NOMO-1 treated with dmso at 0.1 percent for 144 hours (cell line): ENCODE results near the gene APOO.

Source experiments
- DNase-seq: peaks from one replicate; lab custom pipeline; 2025; ENCODE audit not compliant: unreplicated experiment; lab: John Stamatoyannopoulos, UW

The APOO gene

GRCh38 chrX:23820235-23820782 is 87.4 kb downstream of the APOO start:
- DNase-seq, result no peak

- DNase-seq, result no peak
Measured at GRCh38 chrX:23819385-23820234, 88.1 kb downstream of the APOO start.

DNA sequence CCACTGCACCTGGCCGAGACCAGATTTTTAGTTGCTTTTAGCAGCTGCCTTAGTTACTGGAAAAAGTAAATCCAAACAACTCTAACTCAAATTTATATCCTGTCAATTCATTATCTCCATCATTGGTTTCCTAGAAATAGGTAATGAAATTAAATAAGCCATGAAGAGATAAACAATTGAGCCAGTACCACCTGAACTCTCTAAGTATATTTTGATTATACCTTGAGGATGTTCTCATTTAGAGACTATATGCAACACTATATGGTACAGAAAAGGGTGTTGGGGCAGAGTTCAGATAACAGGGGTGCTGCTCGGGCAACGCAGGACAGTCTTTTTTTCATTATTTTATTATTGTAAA is 89.8 kb downstream of the APOO start:
- DNase-seq, result no peak

DNA sequence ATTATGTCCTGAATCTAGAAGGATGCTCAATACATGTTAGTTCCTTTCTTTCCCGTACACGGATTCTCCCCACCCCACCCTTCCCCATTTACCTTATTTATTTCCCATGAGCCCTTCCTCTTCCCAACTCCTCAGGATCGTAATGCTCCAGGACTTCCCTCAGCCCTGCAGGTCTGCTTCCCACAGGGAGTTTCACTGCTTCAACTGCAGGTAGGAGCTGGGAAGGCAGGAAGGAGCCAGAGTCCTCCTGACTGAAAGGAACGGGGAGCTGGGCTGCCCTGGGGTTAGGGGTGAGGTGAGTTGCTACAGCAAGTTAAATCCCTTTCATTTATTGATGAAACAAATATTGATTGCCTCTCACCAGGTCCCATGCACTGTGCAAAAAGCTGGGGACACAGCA is 91.6 kb downstream of the APOO start:
- DNase-seq, result no peak

GRCh38 chrX:23815376-23815775 is 92.4 kb downstream of the APOO start:
- DNase-seq, result no peak

DNA sequence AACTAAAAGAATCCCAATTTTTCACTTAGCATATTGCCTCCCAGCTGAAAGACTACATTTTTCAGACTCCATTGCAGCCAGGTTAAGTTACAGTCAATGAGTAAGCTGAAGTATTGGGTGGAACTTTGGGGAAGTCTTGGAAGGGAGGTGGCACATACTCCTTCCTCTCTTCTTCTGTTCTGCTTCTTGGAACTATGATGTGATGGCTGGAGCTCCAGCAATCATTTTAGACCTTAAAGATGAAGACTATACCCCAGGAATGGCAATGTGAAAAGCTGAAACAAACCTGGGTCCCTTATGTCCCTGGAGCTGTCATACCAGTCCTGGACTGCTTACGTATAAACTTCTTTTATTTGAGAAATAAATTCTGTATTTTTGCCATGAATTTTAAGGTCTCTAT is 93.9 kb downstream of the APOO start:
- DNase-seq, result no peak

DNA sequence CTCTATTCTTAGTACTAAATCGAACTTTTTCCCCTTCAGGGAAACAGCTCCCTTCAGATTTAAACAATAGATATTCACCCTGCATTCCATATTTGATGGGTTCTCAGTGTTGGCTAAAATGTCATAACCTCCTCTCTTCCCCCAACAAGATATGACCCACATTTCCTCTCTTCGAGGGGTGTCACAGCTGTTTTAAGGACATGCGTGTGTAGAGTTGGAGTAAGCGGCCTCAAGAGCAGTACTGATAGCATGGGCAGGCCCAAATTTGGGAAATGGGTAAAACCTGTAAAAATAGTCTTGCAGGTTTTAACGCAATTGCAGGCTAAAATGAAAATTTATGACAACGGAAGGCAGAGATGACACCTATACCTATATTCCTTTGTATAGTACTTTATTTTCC is 96.1 kb downstream of the APOO start:
- DNase-seq, result peak; percentile 20

DNA sequence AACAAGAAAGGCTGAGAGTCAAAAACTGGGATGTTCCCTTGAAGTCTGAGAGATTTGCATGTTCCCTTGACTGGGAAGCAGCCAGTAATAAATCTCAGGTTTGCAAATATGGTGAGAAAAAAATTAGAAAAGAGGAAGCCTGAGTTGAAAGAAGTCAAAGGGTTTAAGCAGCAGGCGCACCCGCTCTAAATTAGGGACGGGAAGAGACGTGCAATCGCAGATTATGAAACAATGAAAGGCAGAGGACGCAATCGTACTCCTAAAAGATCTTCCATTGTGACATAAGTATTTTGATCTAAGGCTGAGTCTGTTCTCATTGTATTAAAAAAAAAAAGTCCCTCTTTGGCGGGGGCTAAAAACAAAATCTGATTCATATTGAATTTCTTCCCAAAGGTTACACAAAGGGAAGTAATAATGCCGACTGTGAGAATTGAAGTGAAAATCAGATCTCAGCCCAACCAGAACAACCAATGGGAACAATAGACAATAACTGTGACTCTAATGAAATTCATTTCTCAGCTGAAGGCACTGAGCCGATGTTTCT is 96.6 kb downstream of the APOO start:
- peak; percentile 86 for DNase-seq

DNA sequence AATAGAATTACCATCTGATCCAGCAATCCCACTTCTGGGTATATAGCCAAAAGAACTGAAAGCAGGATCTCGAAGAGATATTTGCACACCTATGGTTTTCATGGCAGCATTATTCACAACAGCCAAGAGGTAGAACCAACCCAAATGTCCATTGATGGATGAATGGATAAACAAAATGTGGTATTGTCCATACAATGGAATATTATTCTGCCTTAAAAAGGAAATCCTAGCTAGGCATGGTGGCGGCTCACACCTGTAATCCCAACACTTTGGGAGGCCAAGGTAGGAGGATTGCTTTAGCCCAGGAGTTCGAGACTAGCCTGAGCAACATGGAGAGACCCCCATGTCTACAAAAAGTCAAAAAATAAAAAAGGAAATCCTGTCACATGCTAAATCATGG is 97.5 kb downstream of the APOO start:
- DNase-seq, result no peak

DNA sequence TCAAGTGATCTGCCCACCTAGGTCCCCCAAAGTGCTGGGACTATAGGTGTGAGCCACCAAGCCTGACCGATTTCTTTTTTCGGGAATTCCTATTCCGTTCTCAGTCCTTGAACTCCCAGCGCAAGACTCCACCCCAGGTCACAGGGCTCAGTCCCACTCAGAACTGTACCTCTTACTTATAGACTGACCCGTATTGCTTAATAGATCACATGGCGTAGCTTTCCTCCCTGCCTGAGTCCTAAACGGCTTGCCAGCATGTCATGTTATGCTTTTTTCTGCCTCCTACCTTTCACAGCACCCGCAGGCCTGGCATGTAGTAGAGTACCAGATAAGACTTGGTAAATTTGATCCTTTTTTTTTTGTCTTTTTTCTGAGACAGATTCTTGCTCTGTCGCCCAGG is 102.3 kb downstream of the APOO start:
- no peak for DNase-seq

- no peak for DNase-seq
Measured at GRCh38 chrX:23804578-23804977, 103.2 kb downstream of the APOO start.

DNA sequence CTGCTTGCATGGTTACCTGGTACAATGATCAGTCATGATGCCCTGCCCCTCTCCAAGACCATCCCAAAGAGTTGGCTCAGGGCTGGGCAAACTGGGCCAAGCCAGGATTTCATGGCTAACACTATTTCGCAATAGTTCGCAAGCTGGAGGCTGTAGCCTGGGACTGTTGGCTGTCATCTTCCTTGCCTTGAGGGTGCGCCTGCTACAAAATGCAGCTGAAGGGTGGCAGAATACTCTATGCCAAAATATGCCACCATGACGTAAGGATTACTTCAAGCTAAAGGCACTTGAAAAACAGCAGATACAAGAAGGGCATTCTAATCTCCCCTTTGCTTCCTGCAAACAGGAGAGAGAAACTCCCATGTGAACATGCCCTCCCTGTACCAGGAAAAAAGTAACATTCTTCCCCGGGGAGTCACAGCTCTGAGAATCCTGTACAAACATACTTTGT is 103.8 kb downstream of the APOO start:
- DNase-seq, result no peak

DNA sequence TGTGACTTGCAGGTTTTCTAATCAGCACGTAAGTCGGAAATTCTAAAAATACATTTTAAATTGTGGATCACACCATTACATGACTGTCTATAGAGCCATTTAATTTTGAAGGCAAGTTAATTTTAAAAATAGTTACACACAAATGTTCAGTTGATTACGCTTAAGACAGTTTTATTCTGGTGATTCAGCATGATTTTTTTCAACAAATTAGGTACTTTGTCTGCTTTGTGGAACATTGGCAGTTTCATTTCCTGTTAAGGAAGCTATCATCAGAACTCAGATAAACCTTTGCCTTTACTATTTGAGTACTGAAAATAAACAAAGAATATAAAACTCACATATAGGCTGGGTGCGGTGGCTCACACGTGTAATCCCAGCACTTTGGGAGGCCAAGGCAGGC is 105.3 kb downstream of the APOO start:
- no peak for DNase-seq

- DNase-seq, result no peak
Measured at GRCh38 chrX:23799469-23800065, 108.2 kb downstream of the APOO start.

DNA sequence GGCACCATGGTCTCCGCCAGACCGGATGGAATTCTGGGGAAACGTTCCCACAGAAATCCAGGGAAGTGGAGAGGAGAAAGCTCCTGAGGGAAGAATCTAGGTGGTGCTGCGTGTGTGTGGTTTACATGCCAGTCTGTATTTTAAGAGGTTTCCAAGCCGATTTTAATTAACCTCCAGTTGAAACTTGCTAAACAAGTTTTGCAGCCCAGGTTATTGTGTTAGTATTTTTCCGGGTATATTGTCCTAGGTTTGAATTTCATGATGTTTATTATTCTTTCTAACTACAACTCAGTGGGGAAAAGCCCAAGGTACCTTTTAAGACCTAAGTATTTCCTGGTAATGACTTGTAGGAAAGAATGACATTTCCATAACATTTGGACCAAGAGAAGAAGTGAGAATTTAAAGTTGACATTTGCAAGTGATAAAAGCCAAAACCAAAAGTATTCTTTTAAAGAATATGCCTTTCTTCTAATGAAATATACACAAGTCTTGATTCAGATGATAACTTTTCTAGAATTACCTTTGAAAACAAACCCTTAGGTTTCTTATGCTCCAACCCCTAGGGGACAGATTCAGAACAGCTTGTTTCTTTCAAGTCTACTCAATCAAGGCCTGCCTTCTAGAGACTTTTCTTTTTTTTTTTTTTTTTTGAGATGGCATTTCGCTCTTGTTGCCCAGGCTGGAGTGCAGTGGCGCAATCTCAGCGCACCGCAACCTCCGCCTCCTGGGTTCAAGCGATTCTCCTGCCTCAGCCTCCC is 110.2 kb downstream of the APOO start:
- no peak for DNase-seq

GRCh38 chrX:23795221-23795620 is 112.5 kb downstream of the APOO start:
- DNase-seq, result no peak

GRCh38 chrX:23792861-23793553 is 114.7 kb downstream of the APOO start:
- no peak for DNase-seq

GRCh38 chrX:23790155-23790497 is 117.6 kb downstream of the APOO start:
- DNase-seq, result no peak

GRCh38 chrX:23789386-23790154 is 118.2 kb downstream of the APOO start:
- no peak for DNase-seq

- DNase-seq, result no peak
Measured at GRCh38 chrX:23788946-23789345, 118.8 kb downstream of the APOO start.
